Right ventricle myocardium inferior (tissue), 1 donor: ENCODE results near the gene KRTDAP. TPM values are rescaled to one million over a fixed set of nuclear protein-coding genes. Genes with fewer than 3 reads are reported as not detected.
A peak's percentile ranks its signal among the peaks of the same experiment; 100 is the strongest.
"Not testable (repeated sequence)": the region's sequence is repeated elsewhere in the genome, so short reads cannot be mapped to it uniquely, and the experiment has no call there.

Source experiments
- ATAC-seq: fragments of 200-7000 bp; cut with Tn5 transposase; one replicate; pipeline ENCODE4 v1.9.1; 2020; ENCODE audit warnings: mild to moderate bottlenecking, moderate library complexity
- DNase-seq: peaks from one replicate; pipeline ENCODE4 v3.0.0; 2021; ENCODE audit errors: missing footprints
- intact Hi-C: fragments of 100-400 bp; cut with DNase I; formaldehyde crosslinking; loops from one replicate; pipeline ENCODE4 v1.11.0; 2022
- total RNA-seq: library from RNA; stranded (reverse); fragmentation: NEBNext Ultra II Directional; extraction: Animal tissue kit (Norgen Biotek cat#: 25700); gene quantifications from one replicate; pipeline ENCODE4 v1.2.1, GENCODE V29; 2021
- donor health status: DM: no; HTN: yes; CAD: no; lungs with severe emphysema.

KRTDAP gene
- total RNA-seq, 1 donor from 2014 or later, result not detected

- ATAC-seq (no peak), DNase-seq (no peak)
- intact Hi-C loops, result loop anchor here (2.0 kb wide), 1 partner anchor 141 kb away; no protein-coding TSS in a partner anchor
These were observed 3.7 kb upstream of the KRTDAP start for GRCh38 chr19:35493971-35494370.

DNA sequence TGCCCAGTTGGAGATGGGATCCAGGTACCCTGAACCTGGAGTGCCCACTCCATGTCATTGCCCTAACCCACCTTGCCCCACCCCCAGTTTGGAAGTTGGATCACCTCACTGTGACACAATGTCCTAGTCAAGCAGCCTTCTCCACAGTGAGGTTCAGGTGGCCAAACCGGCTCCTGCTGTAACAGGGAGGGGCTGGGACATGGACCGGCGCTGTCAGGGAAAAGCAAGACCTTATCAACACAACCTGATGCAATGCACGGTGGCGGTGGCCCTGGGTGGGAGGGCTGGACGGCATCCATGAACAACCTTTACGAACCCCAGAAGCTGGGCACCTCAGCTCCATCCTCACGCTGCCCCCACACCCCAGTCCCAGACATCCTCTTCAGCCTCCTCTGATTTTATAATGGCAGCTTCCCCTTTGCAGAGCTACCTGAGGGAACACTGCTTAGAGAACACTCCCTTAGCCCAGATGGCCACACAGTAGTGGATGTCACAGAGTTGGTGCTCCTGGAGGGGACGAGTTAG is 1.6 kb upstream of the KRTDAP start:
- intact Hi-C loops, result no loop called here
- DNase-seq, result no peak

GRCh38 chr19:35488677-35489076 is 1.6 kb downstream of the KRTDAP start:
- ATAC-seq (no peak), DNase-seq (no peak)
- intact Hi-C loops, result no loop called here

More for the DNA sequence above, 1.6 kb upstream of the KRTDAP start:
- ATAC-seq, result no peak

DNA sequence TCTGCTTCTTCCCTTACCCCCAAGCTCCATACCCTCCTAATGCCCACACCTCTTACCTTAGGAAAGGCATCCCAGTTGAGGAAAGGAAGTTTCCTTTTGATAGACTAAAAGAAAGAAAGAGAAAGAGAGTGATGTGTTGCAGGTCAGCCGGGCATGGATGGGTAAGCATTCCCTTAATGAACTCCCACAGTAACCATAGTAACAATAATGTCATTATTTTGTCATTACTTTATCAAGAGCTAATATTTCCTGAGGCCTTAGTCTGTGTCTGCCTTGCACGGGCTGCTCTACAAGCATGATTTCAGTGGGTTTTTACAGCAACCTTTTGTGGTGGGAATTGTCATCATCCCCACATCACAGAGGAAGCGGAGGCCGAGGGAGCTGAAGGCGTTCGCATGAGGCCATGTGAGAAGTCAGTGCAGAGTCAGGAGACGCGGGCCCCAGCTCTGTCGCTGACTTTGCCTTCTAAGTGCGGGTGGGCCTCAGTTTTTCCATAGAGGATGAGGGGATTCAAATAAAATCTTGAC is 2.5 kb downstream of the KRTDAP start:
- no peak for DNase-seq
- intact Hi-C loops, result no loop called here
- ATAC-seq, result no peak

DNA sequence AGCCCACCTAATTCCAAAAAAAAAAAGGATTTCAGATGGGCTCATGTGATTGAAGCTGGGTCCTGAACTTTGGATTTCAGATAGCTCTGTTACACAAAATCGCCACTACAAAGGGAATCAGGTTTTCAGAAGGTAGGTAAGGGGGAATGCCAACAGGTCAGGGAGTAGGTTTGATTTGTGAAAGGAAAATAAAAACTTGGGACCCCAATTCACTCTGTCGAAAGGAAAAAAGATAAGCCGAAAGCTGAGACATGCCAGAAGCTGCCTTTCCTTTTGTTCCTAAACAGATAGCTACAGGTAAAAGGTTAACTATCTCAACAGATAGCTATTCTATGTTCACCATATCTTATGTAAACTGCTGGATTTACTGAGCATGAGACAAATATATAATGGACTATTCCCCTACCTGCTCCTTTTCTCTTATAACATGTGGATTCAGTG is 4.0 kb downstream of the KRTDAP start:
- DNase-seq, result no peak
- intact Hi-C loops, result no loop called here

GRCh38 chr19:35484252-35485036 is 5.8 kb downstream of the KRTDAP start:
- intact Hi-C loops, result no loop called here
- ATAC-seq (no peak), DNase-seq (no peak)

More for the DNA sequence above, 4.0 kb downstream of the KRTDAP start:
- ATAC-seq, result no peak

- ATAC-seq (no peak), DNase-seq (no peak)
- intact Hi-C loops, result no loop called here
These were observed 7.2 kb downstream of the KRTDAP start for GRCh38 chr19:35483089-35483488.

DNA sequence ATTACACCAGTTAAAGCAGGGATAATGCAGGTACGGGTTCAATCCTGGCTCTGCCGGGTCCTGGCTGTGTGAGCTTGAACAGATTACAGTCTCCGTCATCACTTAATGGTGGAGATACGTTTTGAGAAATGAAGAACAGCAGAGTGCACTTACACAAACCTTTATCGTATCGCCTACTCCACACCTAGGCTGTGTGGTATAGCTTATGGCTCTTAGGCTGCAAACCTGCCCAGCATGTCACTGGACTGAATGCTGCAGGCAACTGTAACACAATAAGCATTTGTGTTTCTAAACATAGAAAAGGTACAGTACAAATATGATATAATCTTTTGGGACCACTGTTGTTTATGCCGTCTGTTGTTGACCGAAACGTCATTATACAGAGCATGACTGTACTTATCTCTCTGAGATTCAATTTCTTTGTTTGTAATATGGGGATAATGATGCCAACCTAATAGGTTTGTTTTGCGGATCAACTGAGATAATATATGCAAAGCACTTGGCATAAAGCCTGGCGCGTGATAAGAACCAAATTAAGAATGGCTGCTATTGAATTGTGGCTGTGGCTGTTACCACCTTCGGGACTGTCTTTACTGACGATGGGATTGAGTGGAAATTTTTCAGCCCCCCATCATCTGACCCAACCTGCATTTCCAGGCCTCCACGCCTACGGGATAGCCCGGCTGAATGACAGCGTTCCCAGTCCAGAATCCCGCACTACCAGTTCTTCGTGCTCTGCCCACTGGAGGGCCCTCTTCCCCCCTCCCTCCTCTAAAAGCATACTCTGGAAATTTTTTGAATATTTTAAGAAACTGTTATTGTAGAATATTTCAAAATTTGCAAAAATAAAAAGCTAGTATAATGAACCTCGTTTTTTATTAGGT is 11.2 kb downstream of the KRTDAP start:
- DNase-seq (no peak), ATAC-seq (no peak)
- intact Hi-C loops, result no loop called here

DNA sequence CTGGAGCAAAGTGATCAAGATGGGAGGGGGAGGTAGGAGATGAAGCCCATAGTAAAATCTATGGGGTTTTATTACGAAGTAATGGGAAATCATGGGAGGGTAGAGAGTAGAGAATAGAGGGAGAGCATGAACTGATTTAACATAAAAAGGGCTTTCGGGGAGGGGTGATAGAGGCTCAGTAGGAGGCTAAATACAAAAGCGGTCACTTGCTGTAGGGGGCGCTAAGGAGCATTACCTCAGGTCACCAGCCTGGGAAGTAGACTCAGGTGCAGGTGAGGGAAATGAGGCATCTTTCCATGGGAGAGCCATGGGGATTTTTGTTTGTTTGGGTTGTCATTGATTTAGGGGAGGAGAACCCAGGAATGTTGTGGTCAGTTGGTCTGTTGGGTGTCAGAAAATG is 14.1 kb downstream of the KRTDAP start:
- no peak for ATAC-seq
- DNase-seq, result no peak
- intact Hi-C loops, result no loop called here

DNA sequence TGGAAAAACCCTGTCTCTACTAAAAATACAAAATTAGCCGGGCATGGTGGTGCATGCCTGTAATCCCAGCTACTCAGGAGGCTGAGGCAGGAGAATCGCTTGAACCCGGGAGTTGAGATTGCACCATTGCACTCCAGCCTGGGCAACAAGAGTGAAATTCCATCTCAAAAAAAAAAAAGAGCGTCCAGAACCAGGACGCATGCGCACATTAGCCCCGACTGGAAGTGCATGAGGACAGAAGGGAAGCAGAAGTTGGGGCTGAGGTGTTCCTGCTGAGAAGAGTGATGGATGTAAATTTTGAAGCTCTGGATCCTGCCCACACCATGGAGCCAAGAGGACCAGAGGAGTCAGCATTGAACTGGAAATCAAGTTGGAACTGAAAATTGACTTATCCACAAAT is 15.7 kb downstream of the KRTDAP start:
- intact Hi-C loops, ATAC-seq, DNase-seq: not testable (repeated sequence)

GRCh38 chr19:35474104-35474503 is 16.2 kb downstream of the KRTDAP start:
- DNase-seq, result no peak
- intact Hi-C loops, result no loop called here
- ATAC-seq, result no peak

- DNase-seq (no peak), ATAC-seq (no peak)
- intact Hi-C loops, result no loop called here
These were observed 18.3 kb downstream of the KRTDAP start for GRCh38 chr19:35471946-35472345.

DNA sequence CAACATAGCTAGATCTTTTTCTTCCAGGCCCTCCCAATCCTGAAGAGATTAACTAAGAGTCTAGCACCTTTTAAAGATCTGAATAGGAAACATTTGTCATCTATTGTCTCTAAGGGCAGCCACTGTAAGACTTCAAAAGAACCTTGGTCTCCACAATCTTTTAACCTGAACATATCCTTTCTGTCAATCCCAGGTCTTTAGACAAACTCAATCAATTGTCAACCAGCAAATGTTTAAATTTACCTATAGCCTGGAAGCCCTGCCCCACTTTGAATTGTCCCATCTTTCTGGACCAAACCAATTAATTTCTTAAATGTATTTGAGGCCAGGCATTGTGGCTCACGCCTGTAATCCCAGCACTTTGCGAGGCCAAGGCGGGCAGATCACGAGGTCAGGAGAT is 19.2 kb downstream of the KRTDAP start:
- ATAC-seq, DNase-seq, intact Hi-C loops: not testable (repeated sequence)

GRCh38 chr19:35470128-35470527 is 20.1 kb downstream of the KRTDAP start:
- intact Hi-C loops, result no loop called here

DNA sequence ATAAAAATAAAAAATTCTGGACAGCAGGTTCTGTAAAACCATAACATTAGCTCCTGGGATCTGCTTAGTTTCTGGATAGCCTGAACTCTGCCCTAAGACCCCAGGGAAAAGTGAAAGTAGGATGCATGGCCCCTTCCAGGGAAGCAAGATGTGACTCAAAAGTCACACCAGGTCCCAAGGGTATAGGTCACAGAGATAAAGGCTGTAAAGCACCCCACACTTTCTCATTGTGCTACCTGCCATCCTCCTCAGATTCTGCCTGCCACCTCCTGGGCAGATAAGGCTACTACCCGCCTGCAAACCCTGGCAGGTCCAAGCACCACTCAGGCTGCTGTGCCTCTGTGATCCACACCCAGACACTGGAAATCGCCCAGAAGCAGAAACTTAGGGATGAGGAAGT is 21.6 kb downstream of the KRTDAP start:
- ATAC-seq (peak; percentile 62), DNase-seq (no peak)
- intact Hi-C loops, result loop anchor here (1.0 kb wide), 1 partner anchor 116 kb away; no protein-coding TSS in a partner anchor

More at GRCh38 chr19:35470128-35470527, 20.1 kb downstream of the KRTDAP start:
- DNase-seq, result no peak
- ATAC-seq, result no peak

DNA sequence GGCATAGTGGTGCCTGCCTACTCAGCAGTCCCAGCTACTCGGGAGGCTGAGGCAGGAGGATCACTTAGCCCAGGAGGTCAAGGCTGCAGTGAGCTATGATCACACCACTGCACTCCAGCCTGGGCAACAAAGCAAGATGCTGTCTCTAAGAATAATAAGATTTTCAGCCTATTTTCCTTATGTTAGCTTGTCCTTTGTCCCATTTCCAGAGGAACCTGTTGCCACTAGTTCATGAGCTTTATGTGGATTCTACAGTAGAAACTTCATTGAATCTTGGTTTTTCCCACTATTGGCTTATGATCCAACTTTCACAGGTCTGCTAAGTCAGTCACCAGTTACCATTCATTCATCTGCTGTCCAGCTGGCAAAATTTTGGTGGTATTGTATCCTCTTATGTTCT is 24.0 kb downstream of the KRTDAP start:
- DNase-seq (no peak), ATAC-seq (no peak)
- intact Hi-C loops, result no loop called here

DNA sequence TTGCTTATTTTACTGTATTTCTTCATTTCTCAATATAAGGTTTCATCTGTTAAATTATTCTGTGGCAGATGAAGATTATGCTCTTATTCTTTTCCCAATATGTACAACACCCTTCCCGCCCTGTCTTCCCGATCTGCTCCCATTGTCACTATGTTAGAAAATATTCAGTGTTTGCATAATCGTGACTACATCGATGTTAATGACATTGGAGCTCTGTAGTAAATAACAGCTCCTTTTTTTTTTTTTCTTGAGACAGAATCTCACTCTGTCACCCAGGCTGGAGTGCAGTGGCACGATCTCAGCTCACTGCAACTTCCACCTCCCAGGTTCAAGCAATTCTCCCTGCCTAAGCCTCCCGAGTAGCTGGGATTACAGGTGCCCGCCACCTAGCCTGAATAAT is 27.3 kb downstream of the KRTDAP start:
- DNase-seq, ATAC-seq, intact Hi-C loops: not testable (repeated sequence)

DNA sequence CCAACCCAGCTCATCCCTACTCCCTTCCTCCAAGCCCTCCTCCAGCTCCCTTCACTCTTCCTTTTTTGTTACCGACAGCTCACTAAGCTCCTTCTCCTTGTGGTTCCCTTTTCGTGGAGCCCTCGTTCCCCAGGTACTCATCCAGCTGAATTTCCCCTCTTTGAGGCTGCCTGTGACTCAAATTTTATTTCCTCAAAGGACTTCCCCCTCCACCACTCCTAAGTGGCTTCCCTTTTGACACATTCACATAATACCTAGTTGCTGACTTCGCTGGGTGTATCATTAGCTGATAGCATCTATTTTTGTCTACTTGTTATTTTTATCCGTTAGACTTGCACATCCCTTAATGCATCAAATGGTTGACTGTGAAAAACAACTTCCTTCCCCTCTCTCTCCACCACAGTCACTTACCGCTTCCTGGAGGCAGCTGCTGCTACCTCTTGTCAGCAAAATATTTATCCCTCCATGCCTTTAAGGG is 27.7 kb downstream of the KRTDAP start:
- intact Hi-C loops, result no loop called here
- ATAC-seq (peak; percentile 65), DNase-seq (no peak)

GRCh38 chr19:35461788-35462187 is 28.5 kb downstream of the KRTDAP start:
- intact Hi-C loops, DNase-seq, ATAC-seq: not testable (repeated sequence)
